Peyer's patch (tissue), 4 donors: ENCODE results near the gene SLC2A9.

ENCODE experiments used
- POLR2A ChIP-seq, 2 donors: fragments of 450-650 bp; IDR thresholded peaks; one replicate each; pipeline ENCODE4 v1.5.1; 2017; ENCODE audit warnings: antibody characterized with exemption in 2 of 2, mild to moderate bottlenecking in 2 of 2, moderate library complexity in 2 of 2
- TF ChIP-seq, protein P1 (sequence below), 6 experiments: fragments of 450-650 bp in 4 of 6; fragments of 200-600 bp in 2 of 6; sonication (generic) in 1 of 6; IDR thresholded peaks; one replicate each; pipeline ENCODE4 v1.5.1; 2017 to 2019; ENCODE audit warnings: antibody characterized with exemption in 6 of 6, mild to moderate bottlenecking in 3 of 6, moderate library complexity in 1 of 6

DNA sequence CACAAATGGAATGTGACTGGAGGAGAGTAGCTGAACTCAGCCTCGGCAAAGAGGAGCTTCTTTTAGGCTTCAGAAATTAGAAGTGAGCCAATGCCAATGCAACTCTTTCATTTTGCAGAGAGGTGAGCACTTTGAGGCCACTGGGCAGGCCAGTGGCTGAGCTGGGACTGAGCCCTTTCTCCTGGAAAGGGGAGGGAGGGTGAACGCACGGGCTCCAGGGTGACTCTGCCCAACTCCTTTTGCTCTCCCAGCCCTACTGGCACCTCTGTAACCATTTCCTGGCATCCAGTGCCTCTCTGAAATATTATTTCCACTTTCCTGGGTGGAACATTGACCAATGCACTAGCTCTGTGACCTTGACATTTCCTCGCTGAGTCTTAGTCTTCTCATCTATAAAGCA, 88.1 kb downstream of the SLC2A9 start:
- TF ChIP-seq POLR2A (IDR thresholded peaks at IDR 0.05) = no peak
- TF ChIP-seq, protein P1, sequence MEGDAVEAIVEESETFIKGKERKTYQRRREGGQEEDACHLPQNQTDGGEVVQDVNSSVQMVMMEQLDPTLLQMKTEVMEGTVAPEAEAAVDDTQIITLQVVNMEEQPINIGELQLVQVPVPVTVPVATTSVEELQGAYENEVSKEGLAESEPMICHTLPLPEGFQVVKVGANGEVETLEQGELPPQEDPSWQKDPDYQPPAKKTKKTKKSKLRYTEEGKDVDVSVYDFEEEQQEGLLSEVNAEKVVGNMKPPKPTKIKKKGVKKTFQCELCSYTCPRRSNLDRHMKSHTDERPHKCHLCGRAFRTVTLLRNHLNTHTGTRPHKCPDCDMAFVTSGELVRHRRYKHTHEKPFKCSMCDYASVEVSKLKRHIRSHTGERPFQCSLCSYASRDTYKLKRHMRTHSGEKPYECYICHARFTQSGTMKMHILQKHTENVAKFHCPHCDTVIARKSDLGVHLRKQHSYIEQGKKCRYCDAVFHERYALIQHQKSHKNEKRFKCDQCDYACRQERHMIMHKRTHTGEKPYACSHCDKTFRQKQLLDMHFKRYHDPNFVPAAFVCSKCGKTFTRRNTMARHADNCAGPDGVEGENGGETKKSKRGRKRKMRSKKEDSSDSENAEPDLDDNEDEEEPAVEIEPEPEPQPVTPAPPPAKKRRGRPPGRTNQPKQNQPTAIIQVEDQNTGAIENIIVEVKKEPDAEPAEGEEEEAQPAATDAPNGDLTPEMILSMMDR (IDR thresholded peaks at IDR 0.05) = no peak
